GM12878 (cell line): Measurements from ENCODE around the gene CTSE.

ENCODE experiments used
- FOXK2 ChIP-seq: fragments of 450-650 bp; IDR thresholded peaks from 2 replicates; pipeline ENCODE4 v1.6.1; 2017; ENCODE audit warnings: mild to moderate bottlenecking, moderate library complexity
- LARP7 ChIP-seq: fragments of 450-650 bp; IDR thresholded peaks from 2 replicates; pipeline ENCODE4 v1.6.1; 2017; ENCODE audit warnings: mild to moderate bottlenecking
- NR2C2 ChIP-seq: IDR thresholded peaks from 2 replicates; pipeline ENCODE4 v1.6.1; 2011; ENCODE audit warnings: borderline replicate concordance, low read depth; ENCODE audit not compliant: control insufficient read depth, insufficient read length
- POLR2A ChIP-seq: IDR thresholded peaks from 2 replicates; pipeline ENCODE4 v1.6.1; 2011; ENCODE audit warnings: low read depth, mild to moderate bottlenecking, low read length
- RAD21 ChIP-seq: IDR thresholded peaks from 2 replicates; pipeline ENCODE4 v1.6.1; 2011; ENCODE audit warnings: mild to moderate bottlenecking, low read depth, low read length, moderate library complexity; ENCODE audit not compliant: insufficient read depth
- RCOR1 ChIP-seq: conservative IDR thresholded peaks from 2 replicates; pipeline ENCODE4 v1.6.1; 2012; ENCODE audit warnings: low read depth, low read length, improper control_type of control experiment
- TF ChIP-seq, protein P1 (sequence below), 3 experiments: IDR thresholded peaks in 2 of 3; conservative IDR thresholded peaks in 1 of 3; 2 replicates each; pipeline ENCODE4 v1.5.1; 2011; ENCODE audit warnings: low read depth in 3 of 3, low read length in 3 of 3, mild to moderate bottlenecking in 3 of 3, control low read depth in 2 of 3, moderate library complexity in 2 of 3, inconsistent platforms in 1 of 3, mixed read lengths in 1 of 3; ENCODE audit not compliant: control insufficient read depth in 2 of 3, insufficient read depth in 1 of 3; ENCODE audit errors: extremely low read depth in 1 of 3

DNA sequence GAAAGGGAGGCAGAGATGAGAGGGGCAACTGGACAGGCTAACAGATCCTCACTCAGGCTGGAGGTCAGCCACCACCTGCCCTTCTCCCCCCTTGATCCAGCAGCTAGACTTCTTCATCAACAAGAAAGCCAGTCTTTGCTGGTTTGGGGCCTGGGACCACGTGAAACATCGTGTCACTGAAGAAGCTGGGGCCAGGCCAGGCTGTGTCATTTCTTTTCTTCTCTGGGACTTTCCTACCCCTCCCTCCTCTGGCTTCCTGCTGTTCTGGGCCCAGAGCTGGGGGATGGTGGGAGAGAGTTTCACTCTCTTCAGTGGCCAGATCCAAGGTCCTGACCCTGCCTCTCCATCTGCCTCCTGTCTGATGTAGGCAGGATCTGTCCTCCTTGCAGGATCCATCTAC, 62.3 kb downstream of the CTSE start:
- TF ChIP-seq RCOR1, result no peak
- TF ChIP-seq, protein P1, sequence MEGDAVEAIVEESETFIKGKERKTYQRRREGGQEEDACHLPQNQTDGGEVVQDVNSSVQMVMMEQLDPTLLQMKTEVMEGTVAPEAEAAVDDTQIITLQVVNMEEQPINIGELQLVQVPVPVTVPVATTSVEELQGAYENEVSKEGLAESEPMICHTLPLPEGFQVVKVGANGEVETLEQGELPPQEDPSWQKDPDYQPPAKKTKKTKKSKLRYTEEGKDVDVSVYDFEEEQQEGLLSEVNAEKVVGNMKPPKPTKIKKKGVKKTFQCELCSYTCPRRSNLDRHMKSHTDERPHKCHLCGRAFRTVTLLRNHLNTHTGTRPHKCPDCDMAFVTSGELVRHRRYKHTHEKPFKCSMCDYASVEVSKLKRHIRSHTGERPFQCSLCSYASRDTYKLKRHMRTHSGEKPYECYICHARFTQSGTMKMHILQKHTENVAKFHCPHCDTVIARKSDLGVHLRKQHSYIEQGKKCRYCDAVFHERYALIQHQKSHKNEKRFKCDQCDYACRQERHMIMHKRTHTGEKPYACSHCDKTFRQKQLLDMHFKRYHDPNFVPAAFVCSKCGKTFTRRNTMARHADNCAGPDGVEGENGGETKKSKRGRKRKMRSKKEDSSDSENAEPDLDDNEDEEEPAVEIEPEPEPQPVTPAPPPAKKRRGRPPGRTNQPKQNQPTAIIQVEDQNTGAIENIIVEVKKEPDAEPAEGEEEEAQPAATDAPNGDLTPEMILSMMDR (IDR thresholded peaks at IDR 0.05 in 2 of 3, conservative IDR thresholded peaks at IDR 0.05 in 1 of 3; ENCODE audit: control insufficient read depth in 2 of 3, extremely low read depth in 1 of 3, insufficient read depth in 1 of 3, low read depth in 3 of 3, low read length in 3 of 3), result no peak
- no peak for TF ChIP-seq RAD21
- no peak for TF ChIP-seq LARP7
- no peak for TF ChIP-seq FOXK2
- no peak for TF ChIP-seq NR2C2
- TF ChIP-seq POLR2A, result no peak
